HG03159 (cell line): ENCODE measurements around the gene HDLBP.

Experiments used
- ATAC-seq: cut with Tn5 transposase; IDR thresholded peaks from one replicate; pipeline ENCODE4 v1.9.1; 2021; ENCODE audit warnings: mild to moderate bottlenecking, moderate library complexity; ENCODE audit not compliant: unreplicated experiment

The HDLBP gene

GRCh38 chr2:241214766-241215165 is 100.7 kb downstream of the HDLBP start:
- no peak for ATAC-seq

GRCh38 chr2:241214209-241214608 is 101.3 kb downstream of the HDLBP start:
- no peak for ATAC-seq

DNA sequence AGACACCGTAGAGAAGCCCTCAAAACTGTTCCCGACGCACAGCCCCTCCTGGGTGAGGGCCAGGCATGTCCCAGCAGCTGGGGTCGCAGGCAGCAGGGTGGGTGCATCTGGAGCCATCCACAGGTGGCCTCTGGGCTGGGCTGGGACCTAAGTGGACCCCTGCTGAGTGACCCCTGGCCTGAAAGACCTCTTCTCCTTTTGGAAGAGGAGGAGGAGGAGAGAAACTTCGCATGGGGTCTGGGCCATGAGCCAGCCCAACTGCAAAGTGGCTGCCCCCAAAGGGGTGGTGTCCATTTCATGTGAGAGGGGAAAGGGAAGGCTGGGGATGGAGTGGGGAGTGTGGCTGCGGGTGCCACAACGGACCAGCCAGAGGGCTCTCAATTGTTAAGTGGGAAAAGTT is 101.9 kb downstream of the HDLBP start:
- ATAC-seq: no peak

GRCh38 chr2:241213041-241213440 is 102.4 kb downstream of the HDLBP start:
- ATAC-seq: no peak

DNA sequence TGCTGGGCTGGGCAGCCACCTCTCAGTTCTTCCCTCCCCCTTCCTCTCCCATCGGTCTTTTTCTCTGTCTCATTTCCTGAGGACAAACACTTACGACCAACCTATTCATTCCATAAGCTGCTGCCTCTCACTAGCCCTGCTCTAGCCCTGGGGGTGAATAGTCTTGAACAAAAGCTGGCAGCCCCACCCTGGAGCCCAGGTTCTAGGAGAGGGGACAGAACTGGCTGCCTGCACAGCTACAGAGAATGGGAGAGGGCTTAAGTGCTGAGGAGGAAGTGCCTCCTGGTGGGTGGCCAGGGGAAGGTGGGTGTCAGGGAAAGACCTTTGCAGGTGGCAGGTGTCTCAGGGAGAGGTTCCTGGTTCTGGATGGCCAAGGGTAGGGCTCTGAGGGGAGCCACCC is 104.2 kb downstream of the HDLBP start:
- ATAC-seq: no peak

- ATAC-seq: no peak
Observed at GRCh38 chr2:241209271-241209670, 106.2 kb downstream of the HDLBP start.

DNA sequence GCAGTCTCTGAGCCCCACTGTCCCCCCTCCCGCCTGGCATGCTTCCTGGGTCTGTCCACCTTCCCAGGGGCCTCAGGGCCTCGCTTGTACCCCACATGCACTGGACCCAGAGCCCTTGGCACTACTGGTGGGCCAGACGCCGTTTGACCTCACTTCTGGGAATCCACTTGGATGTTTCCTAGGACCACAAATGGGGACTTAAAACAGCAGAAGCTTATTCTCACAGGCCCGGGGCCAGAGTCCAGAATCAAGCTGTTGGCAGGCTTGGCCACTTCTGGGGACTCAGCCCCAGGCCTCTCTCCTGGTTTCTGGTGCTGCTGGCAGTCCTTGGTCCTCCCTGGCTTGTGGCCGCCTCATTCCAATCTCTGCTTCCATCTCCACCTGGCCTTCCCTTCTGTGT is 107.4 kb downstream of the HDLBP start:
- no peak for ATAC-seq

GRCh38 chr2:241207641-241208040 is 107.8 kb downstream of the HDLBP start:
- no peak for ATAC-seq

DNA sequence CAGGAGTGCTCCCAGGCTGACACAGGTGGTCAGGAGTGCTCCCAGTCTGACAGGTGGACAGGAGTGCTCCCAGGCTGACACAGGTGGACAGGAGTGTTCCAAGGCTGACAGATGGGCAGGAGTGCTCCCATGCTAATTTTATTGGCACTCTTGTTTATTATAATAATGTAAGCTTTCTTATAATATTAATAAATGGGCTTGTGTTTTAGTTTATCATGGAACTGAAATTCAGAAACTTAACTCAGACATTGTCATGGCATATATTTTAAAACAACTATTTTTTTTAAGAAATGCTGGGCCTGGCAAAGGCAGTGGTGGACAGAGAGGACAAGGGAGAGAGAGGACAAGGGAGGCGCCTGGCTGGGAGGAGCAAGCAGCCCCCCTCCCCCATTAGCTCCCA is 108.3 kb downstream of the HDLBP start:
- ATAC-seq: no peak

- ATAC-seq: no peak
Observed at GRCh38 chr2:241205086-241205485, 110.4 kb downstream of the HDLBP start.

DNA sequence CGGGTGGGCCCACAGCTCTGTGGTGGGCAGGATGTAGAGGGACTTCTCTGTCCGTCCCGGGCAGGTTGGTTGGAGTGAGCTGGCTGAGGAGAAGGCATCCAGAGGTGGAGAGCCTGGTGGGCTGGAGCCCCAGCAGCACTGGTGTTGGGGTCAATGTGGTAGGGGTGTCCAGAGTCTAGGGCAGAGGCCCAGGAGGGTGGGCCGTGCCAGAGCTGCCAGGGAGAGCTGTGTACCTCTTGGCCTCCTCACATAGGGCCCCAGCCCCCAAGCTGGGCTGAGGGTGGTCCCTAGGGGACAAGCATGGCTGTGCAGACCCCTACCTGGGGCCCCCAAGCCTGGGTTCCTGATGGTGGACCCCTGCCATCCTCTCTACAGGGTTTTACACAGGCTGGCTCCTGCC is 111.0 kb downstream of the HDLBP start:
- ATAC-seq: no peak

GRCh38 chr2:241204010-241204384 is 111.5 kb downstream of the HDLBP start:
- ATAC-seq: no peak

DNA sequence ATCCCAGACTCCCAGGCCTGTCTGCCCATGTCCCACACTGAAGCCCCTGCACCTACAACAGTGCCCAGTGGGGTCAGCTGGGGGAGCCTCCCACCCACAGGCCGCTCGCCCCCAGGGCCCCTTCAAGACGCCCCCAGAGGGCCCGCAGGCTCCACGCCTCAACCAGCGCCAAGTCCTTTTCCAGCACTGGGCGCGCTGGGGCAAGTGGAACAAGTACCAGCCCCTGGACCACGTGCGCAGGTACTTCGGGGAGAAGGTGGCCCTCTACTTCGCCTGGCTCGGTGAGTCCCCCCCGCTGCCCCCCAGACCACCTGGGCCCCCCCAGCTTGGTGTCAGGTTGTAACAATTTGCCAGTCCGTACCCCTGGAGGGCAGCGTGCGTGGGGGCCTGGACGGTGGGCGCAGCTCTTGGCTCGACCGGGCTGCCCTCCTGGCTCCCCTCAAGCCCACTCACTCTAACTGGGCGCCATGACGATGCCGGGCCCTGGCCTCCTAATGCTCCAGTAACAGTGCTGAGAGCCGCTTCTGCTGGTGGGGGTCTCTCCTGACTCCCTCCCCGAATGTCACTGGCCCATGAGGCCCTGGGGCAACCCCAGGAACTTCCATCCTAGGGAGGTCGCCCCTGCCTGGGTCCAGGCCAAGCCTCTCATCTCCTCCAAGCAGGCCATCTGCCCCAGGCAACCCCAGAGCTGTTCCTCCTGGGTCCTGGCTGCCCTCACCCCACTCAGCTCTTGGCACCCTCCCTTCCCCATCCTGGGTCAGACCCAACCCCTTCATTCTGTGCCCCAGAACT is 112.1 kb downstream of the HDLBP start:
- ATAC-seq: no peak

- no peak for ATAC-seq
Observed at GRCh38 chr2:241202681-241203080, 112.8 kb downstream of the HDLBP start.

GRCh38 chr2:241202268-241202585 is 113.2 kb downstream of the HDLBP start:
- no peak for ATAC-seq

DNA sequence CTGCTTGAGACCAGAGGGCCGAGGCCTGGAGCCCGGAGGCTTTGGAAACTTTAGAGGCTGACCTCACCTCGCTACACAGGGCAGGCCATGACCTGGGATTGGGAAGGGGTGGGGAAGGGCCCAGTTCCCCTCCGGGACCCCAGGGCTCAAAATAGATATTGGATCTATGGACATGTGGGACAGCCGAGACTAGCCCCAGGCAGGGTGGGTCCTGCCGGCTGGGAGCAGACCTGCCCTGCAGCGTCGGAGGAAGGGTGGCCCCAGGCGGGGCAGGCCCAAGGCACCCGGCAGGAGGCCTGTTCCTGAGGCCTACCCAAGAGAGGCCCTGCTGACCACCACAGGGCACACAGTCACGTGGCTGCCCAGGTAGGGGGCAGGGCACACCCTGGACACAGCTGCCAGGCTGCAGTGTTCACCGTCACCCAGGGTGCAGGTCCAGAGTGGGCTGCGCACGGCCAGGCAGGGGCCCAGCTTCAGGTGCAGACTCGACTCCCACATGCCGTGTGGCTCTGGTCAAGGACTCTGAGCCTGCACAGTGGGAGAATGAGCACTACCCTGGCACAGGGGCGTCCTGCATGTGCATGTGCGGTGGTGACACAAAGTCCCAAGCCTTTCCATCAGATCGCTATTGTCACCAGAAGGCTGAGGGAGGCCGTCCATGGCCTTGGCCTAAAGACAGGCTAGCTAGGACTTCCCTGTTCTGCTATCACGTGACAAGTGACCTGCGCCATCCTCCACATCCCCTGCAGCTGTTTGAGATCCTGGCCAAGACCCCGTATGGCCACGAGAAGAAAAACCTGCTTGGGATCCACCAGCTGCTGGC is 113.8 kb downstream of the HDLBP start:
- ATAC-seq: no peak

GRCh38 chr2:241200822-241201395 is 114.6 kb downstream of the HDLBP start:
- ATAC-seq: no peak

DNA sequence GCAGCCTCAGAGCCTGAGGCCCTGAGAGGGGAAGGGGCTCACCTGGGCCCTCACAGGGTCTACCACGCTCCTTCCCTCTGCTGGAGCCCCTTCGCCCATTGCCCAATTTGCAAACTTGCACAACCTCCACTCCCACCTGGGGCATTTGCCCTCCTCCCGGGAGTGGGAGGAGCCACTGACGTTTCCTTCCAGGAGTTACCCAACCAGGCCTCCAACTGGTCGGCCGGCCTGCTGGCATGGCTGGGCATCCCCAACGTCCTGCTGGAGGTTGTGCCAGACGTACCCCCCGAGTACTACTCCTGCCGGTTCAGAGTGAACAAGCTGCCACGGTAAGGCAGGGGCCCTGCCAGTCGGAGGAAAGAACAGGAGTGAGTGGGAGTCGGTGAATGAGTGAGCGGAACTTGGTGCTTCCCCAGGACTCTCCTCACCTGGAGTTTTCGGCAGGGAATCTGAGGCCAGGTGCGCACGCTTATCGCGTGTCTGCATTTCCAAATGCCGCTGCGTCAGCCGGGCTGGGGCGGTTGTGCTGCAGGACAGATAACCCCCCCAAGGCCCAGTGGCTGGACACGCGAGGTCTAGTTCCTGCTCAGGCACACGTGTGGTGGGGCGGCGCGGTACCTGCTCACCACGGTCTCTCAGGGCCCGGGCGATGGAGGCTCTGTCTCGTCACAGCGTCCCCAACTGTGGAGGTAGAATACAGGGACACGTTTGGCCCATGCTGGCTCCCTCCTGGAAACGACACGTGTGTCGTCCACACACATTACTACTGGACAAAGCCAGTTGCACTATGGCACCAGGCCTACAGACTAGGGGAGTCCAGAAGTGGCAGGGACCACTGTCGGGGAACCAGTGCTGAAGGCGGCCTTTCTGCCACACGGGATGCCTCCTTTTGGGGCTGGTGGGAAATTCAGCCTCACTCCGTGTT is 115.3 kb downstream of the HDLBP start:
- no peak for ATAC-seq

DNA sequence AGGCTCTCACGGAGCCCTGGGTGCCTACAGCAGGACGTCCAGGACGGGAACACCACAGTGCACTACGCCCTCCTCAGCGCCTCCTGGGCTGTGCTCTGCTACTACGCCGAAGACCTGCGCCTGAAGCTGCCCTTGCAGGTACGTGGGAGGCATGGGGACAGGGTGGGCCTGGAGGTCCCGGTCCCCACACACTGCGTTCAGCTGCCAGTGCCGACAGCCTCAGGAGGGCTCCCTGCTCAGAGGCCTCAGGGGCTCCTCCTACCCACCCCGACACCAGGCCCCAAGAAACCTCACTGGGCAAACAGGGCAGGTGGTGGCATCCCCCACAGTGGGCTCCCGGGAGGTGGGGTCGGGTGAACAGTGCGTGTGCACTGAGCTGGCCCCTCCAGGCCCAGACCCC is 116.2 kb downstream of the HDLBP start:
- no peak for ATAC-seq

DNA sequence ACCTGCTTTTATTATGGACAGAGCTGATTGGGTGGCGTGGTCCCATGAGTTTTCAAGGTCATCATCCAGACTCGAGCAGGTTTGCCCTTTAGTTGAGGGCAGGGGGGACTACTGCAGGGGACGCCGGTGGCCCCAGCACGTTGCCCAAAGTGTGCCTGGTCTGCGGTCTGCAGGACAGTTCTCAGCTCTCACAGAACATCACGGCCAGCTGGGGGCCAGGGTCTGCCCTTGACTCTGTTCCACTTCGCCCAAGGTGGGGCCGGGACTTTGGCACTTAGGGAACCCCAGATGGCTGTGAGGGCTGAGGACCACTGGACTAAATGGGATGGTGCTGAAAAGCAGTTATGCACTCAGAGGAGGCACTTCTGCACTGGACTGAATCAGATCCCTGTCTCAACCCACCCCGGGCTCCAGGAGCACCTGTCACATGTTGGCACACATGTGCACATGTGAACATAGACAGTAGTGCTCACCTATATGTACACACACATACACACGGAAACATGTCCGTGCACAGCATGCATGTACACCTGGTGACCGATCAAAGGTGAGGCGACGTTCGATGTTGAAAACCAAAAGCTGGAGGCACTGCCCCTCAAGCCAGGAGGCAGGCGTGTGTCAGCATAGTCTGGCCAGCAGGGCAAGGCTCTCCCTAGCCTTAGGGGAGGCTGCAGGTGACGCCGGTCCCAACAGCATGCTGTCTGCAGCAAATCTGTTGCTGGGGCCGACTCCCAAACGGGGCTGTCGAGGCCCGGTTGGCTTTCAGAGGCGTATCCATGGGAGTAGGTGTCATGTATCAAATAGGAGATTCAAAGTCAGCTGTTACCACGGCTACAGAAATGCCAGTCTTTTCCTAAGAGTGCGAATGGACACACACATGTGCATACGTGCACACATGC is 116.8 kb downstream of the HDLBP start:
- ATAC-seq: no peak
